H9 (cell line): ENCODE measurements around the gene GALNT9. TPM values are rescaled to one million over a fixed set of nuclear protein-coding genes. Genes with fewer than 3 reads are reported as not detected.

ENCODE experiments used
- DNase-seq: peaks from one replicate; pipeline ENCODE4 v3.0.0-alpha.2; 2017
- H2AFZ ChIP-seq: one replicate; pipeline ENCODE4 v1.6.1; 2013; ENCODE audit warnings: mild to moderate bottlenecking, low read length, control low read depth, moderate library complexity
- H2AK5ac ChIP-seq: 2 replicates; pipeline ENCODE4 v1.6.1; 2013; ENCODE audit warnings: low read length, control low read depth, mixed read lengths; ENCODE audit not compliant: insufficient read length
- H2BK120ac ChIP-seq: one replicate; pipeline ENCODE4 v1.6.1; 2013; ENCODE audit warnings: low read depth, mild to moderate bottlenecking, low read length, control low read depth, inconsistent platforms; ENCODE audit not compliant: poor library complexity, severe bottlenecking
- H2BK12ac ChIP-seq: 2 replicates; pipeline ENCODE4 v1.6.1; 2013; ENCODE audit warnings: low read length, control low read depth, mixed read lengths, low read depth; ENCODE audit not compliant: insufficient read length
- H2BK15ac ChIP-seq: 2 replicates; pipeline ENCODE4 v1.6.1; 2013; ENCODE audit warnings: low read depth, low read length, control low read depth
- H2BK20ac ChIP-seq: one replicate; pipeline ENCODE4 v1.6.1; 2013; ENCODE audit warnings: low read depth, mild to moderate bottlenecking, low read length, control low read depth, inconsistent platforms; ENCODE audit not compliant: poor library complexity, severe bottlenecking
- H2BK5ac ChIP-seq: 2 replicates; pipeline ENCODE4 v1.6.1; 2013; ENCODE audit warnings: low read length, control low read depth, mixed read lengths; ENCODE audit not compliant: insufficient read length
- H3K14ac ChIP-seq: 2 replicates; pipeline ENCODE4 v1.6.1; 2013; ENCODE audit warnings: low read length, control low read depth; ENCODE audit not compliant: insufficient read depth
- H3K18ac ChIP-seq: 2 replicates; pipeline ENCODE4 v1.6.1; 2013; ENCODE audit warnings: low read depth, mild to moderate bottlenecking, mixed read lengths, low read length, control low read depth; ENCODE audit not compliant: insufficient read length
- H3K23ac ChIP-seq: 2 replicates; pipeline ENCODE4 v1.6.1; 2013; ENCODE audit warnings: low read length, control low read depth, mixed read lengths, low read depth; ENCODE audit not compliant: insufficient read length
- H3K23me2 ChIP-seq: 2 replicates; pipeline ENCODE4 v1.6.1; 2013; ENCODE audit warnings: low read depth, mild to moderate bottlenecking, mixed read lengths, low read length, control low read depth; ENCODE audit not compliant: insufficient read length, poor library complexity, severe bottlenecking
- H3K27ac ChIP-seq: 2 replicates; pipeline ENCODE4 v1.5.1; 2013; ENCODE audit warnings: low read length, control low read depth, mixed read lengths, low read depth; ENCODE audit not compliant: insufficient read length
- H3K27me3 ChIP-seq: 2 replicates; pipeline ENCODE4 v1.6.1; 2013; ENCODE audit warnings: low read length, control low read depth, inconsistent platforms; ENCODE audit not compliant: insufficient read depth
- H3K4ac ChIP-seq: 2 replicates; pipeline ENCODE4 v1.6.1; 2013; ENCODE audit warnings: low read depth, mild to moderate bottlenecking, control low read depth, inconsistent platforms, low read length, moderate library complexity
- H3K4me1 ChIP-seq: 2 replicates; pipeline ENCODE4 v1.6.1; 2013; ENCODE audit warnings: low read length, control low read depth, inconsistent platforms; ENCODE audit not compliant: insufficient read depth
- H3K4me2 ChIP-seq: 2 replicates; pipeline ENCODE4 v1.6.1; 2013; ENCODE audit warnings: low read length, control low read depth, mixed read lengths; ENCODE audit not compliant: insufficient read length, insufficient read depth
- H3K56ac ChIP-seq: 2 replicates; pipeline ENCODE4 v1.6.1; 2013; ENCODE audit warnings: low read depth, mild to moderate bottlenecking, mixed read lengths, low read length, control low read depth; ENCODE audit not compliant: insufficient read length
- H3K79me1 ChIP-seq: 2 replicates; pipeline ENCODE4 v1.6.1; 2013; ENCODE audit warnings: low read depth, mild to moderate bottlenecking, moderate library complexity, low read length, control low read depth, inconsistent platforms; ENCODE audit not compliant: insufficient read depth, poor library complexity, severe bottlenecking
- H3K79me2 ChIP-seq: 2 replicates; pipeline ENCODE4 v1.6.1; 2013; ENCODE audit warnings: low read length, control low read depth, inconsistent platforms; ENCODE audit not compliant: insufficient read depth
- H3K9ac ChIP-seq: 2 replicates; pipeline ENCODE4 v1.6.1; 2013; ENCODE audit warnings: low read length, control low read depth, mixed read lengths; ENCODE audit not compliant: insufficient read length; ENCODE audit errors: extremely low read depth
- H3K9me3 ChIP-seq: one replicate; pipeline ENCODE4 v1.6.1; 2013; ENCODE audit warnings: low read depth, low read length, inconsistent platforms; ENCODE audit not compliant: control insufficient read depth
- H3T11ph ChIP-seq: one replicate; pipeline ENCODE4 v1.6.1; 2013; ENCODE audit warnings: mild to moderate bottlenecking, low read length, control low read depth, inconsistent platforms
- H4K20me1 ChIP-seq: one replicate; pipeline ENCODE4 v1.6.1; 2013; ENCODE audit not compliant: control insufficient read depth, insufficient read length, insufficient read depth
- H4K5ac ChIP-seq: 2 replicates; pipeline ENCODE4 v1.6.1; 2013; ENCODE audit warnings: low read depth, mild to moderate bottlenecking, mixed read lengths, low read length, control low read depth; ENCODE audit not compliant: insufficient read length
- H4K8ac ChIP-seq: replicated peaks from 2 replicates; pipeline ENCODE4 v1.6.1; 2013; ENCODE audit warnings: low read length, control low read depth, mixed read lengths, low read depth; ENCODE audit not compliant: insufficient read length
- H4K91ac ChIP-seq: 2 replicates; pipeline ENCODE4 v1.6.1; 2013; ENCODE audit warnings: low read depth, mild to moderate bottlenecking, moderate library complexity, mixed read lengths, low read length, control low read depth; ENCODE audit not compliant: insufficient read length
- H3K27ac Mint-ChIP-seq, 3 experiments: 2 replicates in 2 of 3; 3 replicates in 1 of 3; pipeline ENCODE4 v1.8.0; 2020 to 2021; ENCODE audit warnings: mixed read lengths in 3 of 3, mild to moderate bottlenecking in 1 of 3, moderate library complexity in 1 of 3
- H3K27me3 Mint-ChIP-seq: 2 replicates; pipeline ENCODE4 v1.8.0; 2021; ENCODE audit warnings: low read depth, mild to moderate bottlenecking, moderate library complexity, mixed read lengths
- H3K36me3 Mint-ChIP-seq, 3 experiments: 2 replicates in 2 of 3; 3 replicates in 1 of 3; pipeline ENCODE4 v1.8.0; 2020 to 2021; ENCODE audit warnings: low read depth in 3 of 3, mixed read lengths in 3 of 3; ENCODE audit not compliant: insufficient read depth in 1 of 3
- H3K4me1 Mint-ChIP-seq, 2 experiments: 2 replicates each; pipeline ENCODE4 v1.8.0; 2020; ENCODE audit warnings: mixed read lengths in 2 of 2
- H3K4me3 Mint-ChIP-seq, 2 experiments: 2 replicates in 1 of 2; 3 replicates in 1 of 2; pipeline ENCODE4 v1.8.0; 2020 to 2021; ENCODE audit warnings: mild to moderate bottlenecking in 2 of 2, mixed read lengths in 2 of 2, moderate library complexity in 1 of 2
- H3K9me3 Mint-ChIP-seq, 2 experiments: 2 replicates in 1 of 2; 3 replicates in 1 of 2; pipeline ENCODE4 v1.8.0; 2020; ENCODE audit warnings: mild to moderate bottlenecking in 2 of 2, mixed read lengths in 2 of 2, moderate library complexity in 1 of 2
- WGBS: extraction: QIAGEN DNeasy Blood & Tissue Kit; methylation state at CpG from one replicate; pipeline ENCODE4 v1.1.7; 2013; ENCODE audit warnings: missing lambda C conversion rate, low lambda C conversion rate, mixed read lengths; ENCODE audit not compliant: insufficient read length; ENCODE audit errors: extremely low coverage; 5-methylcytosine and 5-hydroxymethylcytosine counted together
- total RNA-seq: library from RNA; stranded (reverse); gene quantifications from 2 replicates; pipeline ENCODE4 v1.2.1, GENCODE V29; 2021
- TF ChIP-seq, protein P1 (sequence below): fragments of 200-600 bp; sonication (generic); conservative IDR thresholded peaks from 3 replicates; pipeline ENCODE4 v1.8.0; 2021; ENCODE audit warnings: antibody characterized with exemption, mild to moderate bottlenecking

The GALNT9 gene
- total RNA-seq, 1 experiment from 2014 or later, result 0.35 TPM

DNA sequence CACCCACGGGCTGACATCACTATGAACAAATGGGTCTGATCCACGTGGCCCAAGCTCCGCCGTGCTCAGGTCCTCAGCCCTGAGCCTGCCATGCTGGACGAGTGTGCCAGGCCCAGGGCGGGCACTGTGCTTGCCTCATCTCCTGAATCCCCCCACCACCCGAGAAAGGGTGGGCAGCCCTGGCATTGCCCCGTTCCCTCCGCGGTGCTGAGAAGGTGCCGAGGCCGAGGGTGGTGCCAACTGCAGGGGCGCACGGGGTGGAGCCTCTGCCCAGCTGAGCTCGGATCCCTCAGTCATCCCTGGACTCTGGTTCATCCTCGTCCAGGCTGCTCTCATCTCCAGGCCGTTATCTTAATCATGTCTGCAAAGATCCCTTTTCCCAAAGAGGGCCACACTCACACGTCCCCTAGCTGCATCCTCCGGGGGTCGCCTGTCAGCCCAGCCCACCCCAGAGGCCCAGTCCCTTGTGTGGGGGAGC lies 124.6 kb downstream of the GALNT9 start:
- Histone ChIP-seq H3T11ph (no peak overlapping the region), H4K20me1 (no peaks in the 10 kb centered on the region), H3K23ac (no peak overlapping the region), H4K91ac (no peak overlapping the region), H2BK15ac (no peak overlapping the region), H3K9ac (no peak overlapping the region), H3K4me2 (no peak overlapping the region), H3K56ac (no peak overlapping the region), H3K4me1 (no peaks in the 10 kb centered on the region), H3K4ac (no peak overlapping the region), H2BK20ac (no peak overlapping the region), H3K23me2 (no peaks in the 10 kb centered on the region), H3K79me1 (no peaks in the 10 kb centered on the region), H2AK5ac (no peak overlapping the region), H3K9me3 (no peaks in the 10 kb centered on the region), H2BK120ac (no peak overlapping the region), H3K18ac (no peak overlapping the region), H4K5ac (no peak overlapping the region), H2BK5ac (no peak overlapping the region), H2BK12ac (no peak overlapping the region), H3K27me3 (peaks cover 8% of the 10 kb centered on the region; the same call in 1 of the 2 replicates), H2AFZ (no peak overlapping the region), H3K14ac (no peak overlapping the region; the same call in 1 of the 2 replicates), H3K79me2 (no peaks in the 10 kb centered on the region), H4K8ac (no peak overlapping the region), H3K27ac (no peak overlapping the region)
- Mint-ChIP-seq H3K27ac (no peak overlapping the region), H3K4me3 (peak overlapping the region in 1 of 2 experiments; percentile 73; a peak in 2 of 5 replicates), H3K9me3 (peaks cover 2 to 4% of the 10 kb centered on the region in 2 experiments; a peak in 1 of 5 replicates), H3K36me3 (no peaks in the 10 kb centered on the region), H3K4me1 (no peaks in the 10 kb centered on the region; a peak in 1 of 4 replicates), H3K27me3 (peaks cover 88% of the 10 kb centered on the region)
- no CpG with 5 or more reads among the region's 20 CpGs for WGBS
- TF ChIP-seq, protein P1, sequence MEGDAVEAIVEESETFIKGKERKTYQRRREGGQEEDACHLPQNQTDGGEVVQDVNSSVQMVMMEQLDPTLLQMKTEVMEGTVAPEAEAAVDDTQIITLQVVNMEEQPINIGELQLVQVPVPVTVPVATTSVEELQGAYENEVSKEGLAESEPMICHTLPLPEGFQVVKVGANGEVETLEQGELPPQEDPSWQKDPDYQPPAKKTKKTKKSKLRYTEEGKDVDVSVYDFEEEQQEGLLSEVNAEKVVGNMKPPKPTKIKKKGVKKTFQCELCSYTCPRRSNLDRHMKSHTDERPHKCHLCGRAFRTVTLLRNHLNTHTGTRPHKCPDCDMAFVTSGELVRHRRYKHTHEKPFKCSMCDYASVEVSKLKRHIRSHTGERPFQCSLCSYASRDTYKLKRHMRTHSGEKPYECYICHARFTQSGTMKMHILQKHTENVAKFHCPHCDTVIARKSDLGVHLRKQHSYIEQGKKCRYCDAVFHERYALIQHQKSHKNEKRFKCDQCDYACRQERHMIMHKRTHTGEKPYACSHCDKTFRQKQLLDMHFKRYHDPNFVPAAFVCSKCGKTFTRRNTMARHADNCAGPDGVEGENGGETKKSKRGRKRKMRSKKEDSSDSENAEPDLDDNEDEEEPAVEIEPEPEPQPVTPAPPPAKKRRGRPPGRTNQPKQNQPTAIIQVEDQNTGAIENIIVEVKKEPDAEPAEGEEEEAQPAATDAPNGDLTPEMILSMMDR, result no peak
- DNase-seq, result no peak
